Neural cell (in vitro differentiated cells): ENCODE data around the gene OSBPL7. TPM values are rescaled to one million over a fixed set of nuclear protein-coding genes. Genes with fewer than 3 reads are reported as not detected.

Source experiments
- H2AFZ ChIP-seq: fragments of 200-600, 300-800 bp; sonication (generic), shearing (Covaris generic); 2 replicates; pipeline ENCODE4 v1.6.0; 2014; ENCODE audit warnings: low read depth, mild to moderate bottlenecking, antibody characterized with exemption, low read length, moderate library complexity
- H3F3A ChIP-seq: fragments of 200-600 bp; shearing (Covaris generic); 2 replicates; pipeline ENCODE4 v1.6.1; 2016; ENCODE audit warnings: mild to moderate bottlenecking, moderate library complexity, mixed read lengths, antibody characterized with exemption, low read length; ENCODE audit not compliant: insufficient read depth, poor library complexity, severe bottlenecking
- H3K27ac ChIP-seq: fragments of 200-600, 300-800 bp; sonication (generic), shearing (Covaris generic); 2 replicates; pipeline ENCODE4 v1.5.1; 2014; ENCODE audit warnings: mild to moderate bottlenecking, low read length, moderate library complexity
- H3K27me3 ChIP-seq: fragments of 300-800, 200-600 bp; sonication (generic), shearing (Covaris generic); 2 replicates; pipeline ENCODE4 v1.6.0; 2014; ENCODE audit warnings: mild to moderate bottlenecking, low read depth, low read length, moderate library complexity; ENCODE audit not compliant: insufficient read depth
- H3K36me3 ChIP-seq: fragments of 300-800, 200-600 bp; sonication (generic), shearing (Covaris generic); 2 replicates; pipeline ENCODE4 v1.5.1; 2014; ENCODE audit warnings: mild to moderate bottlenecking, antibody characterized with exemption, low read length, moderate library complexity; ENCODE audit not compliant: insufficient read depth
- H3K4me2 ChIP-seq: fragments of 300-800, 200-600 bp; sonication (generic), shearing (Covaris generic); 2 replicates; pipeline ENCODE4 v1.6.0; 2014; ENCODE audit warnings: mild to moderate bottlenecking, low read length
- H3K4me3 ChIP-seq: fragments of 300-800, 200-600 bp; sonication (generic), shearing (Covaris generic); 2 replicates; pipeline ENCODE4 v1.5.1; 2014; ENCODE audit warnings: mild to moderate bottlenecking, low read length, moderate library complexity
- H3K79me2 ChIP-seq: fragments of 200-600 bp; shearing (Covaris generic); replicated peaks from 2 replicates; pipeline ENCODE4 v1.6.0; 2014; ENCODE audit warnings: mild to moderate bottlenecking, low read length, moderate library complexity; ENCODE audit not compliant: insufficient read depth
- H3K9ac ChIP-seq: fragments of 300-800, 200-600 bp; sonication (generic), shearing (Covaris generic); 2 replicates; pipeline ENCODE4 v1.6.1; 2016; ENCODE audit warnings: mild to moderate bottlenecking, low read length, mixed read lengths
- H3K9me2 ChIP-seq: fragments of 200-600 bp; shearing (Covaris generic); 2 replicates; pipeline ENCODE4 v1.6.1; 2016; ENCODE audit warnings: mild to moderate bottlenecking, low read length, mixed read lengths; ENCODE audit not compliant: insufficient read depth
- H3K9me3 ChIP-seq: fragments of 200-600, 300-800 bp; sonication (generic), shearing (Covaris generic); 2 replicates; pipeline ENCODE4 v1.6.1; 2016; ENCODE audit warnings: mild to moderate bottlenecking, mixed run types, low read length, moderate library complexity, mixed read lengths
- H4K20me1 ChIP-seq: fragments of 200-600 bp; shearing (Covaris generic); 2 replicates; pipeline ENCODE4 v1.6.1; 2016; ENCODE audit warnings: mild to moderate bottlenecking, mixed run types; ENCODE audit not compliant: insufficient read depth
- CTCF ChIP-seq: fragments of 450-650 bp; IDR thresholded peaks from 2 replicates; pipeline ENCODE4 v1.5.1; 2014; ENCODE audit warnings: antibody characterized with exemption, mild to moderate bottlenecking, moderate library complexity; ENCODE audit not compliant: poor library complexity, severe bottlenecking
- EP300 ChIP-seq: fragments of 450-650 bp; conservative IDR thresholded peaks from 2 replicates; pipeline ENCODE4 v1.6.1; 2014; ENCODE audit warnings: antibody characterized with exemption, mild to moderate bottlenecking, moderate library complexity; ENCODE audit not compliant: poor library complexity, severe bottlenecking
- EZH2 ChIP-seq: fragments of 200-600, 300-800 bp; shearing (Covaris generic), sonication (generic); IDR thresholded peaks from 2 replicates; pipeline ENCODE4 v1.6.1; 2014; ENCODE audit warnings: antibody characterized with exemption, low read length, borderline replicate concordance, mild to moderate bottlenecking; ENCODE audit not compliant: insufficient read depth, poor library complexity, severe bottlenecking
- MXI1 ChIP-seq: fragments of 450-650 bp; conservative IDR thresholded peaks from 2 replicates; pipeline ENCODE4 v1.6.1; 2014; ENCODE audit warnings: antibody characterized with exemption, mild to moderate bottlenecking; ENCODE audit not compliant: poor library complexity, severe bottlenecking
- POLR2AphosphoS5 ChIP-seq: IDR thresholded peaks from 2 replicates; pipeline ENCODE4 v1.6.1; 2012
- RAD21 ChIP-seq: fragments of 450-650 bp; conservative IDR thresholded peaks from 2 replicates; pipeline ENCODE4 v1.6.1; 2014; ENCODE audit warnings: antibody characterized with exemption, mild to moderate bottlenecking, moderate library complexity
- REST ChIP-seq: IDR thresholded peaks from 2 replicates; pipeline ENCODE4 v1.6.1; 2012; ENCODE audit warnings: borderline replicate concordance
- SMC3 ChIP-seq: fragments of 450-650 bp; conservative IDR thresholded peaks from 2 replicates; pipeline ENCODE4 v1.6.1; 2014; ENCODE audit warnings: antibody characterized with exemption, mild to moderate bottlenecking, moderate library complexity; ENCODE audit not compliant: poor library complexity
- TAF1 ChIP-seq: IDR thresholded peaks from 2 replicates; pipeline ENCODE4 v1.6.1; 2012; ENCODE audit warnings: low read depth
- polyA plus RNA-seq: library from polyadenylated mRNA; depleted of rRNA; stranded (reverse); fragments of >200 nt; gene quantifications from 2 replicates; pipeline ENCODE4 v1.2.3, GENCODE V29; 2014

OSBPL7 gene
- polyA plus RNA-seq, 1 donor from 2014 or later, result 10.0 TPM

DNA sequence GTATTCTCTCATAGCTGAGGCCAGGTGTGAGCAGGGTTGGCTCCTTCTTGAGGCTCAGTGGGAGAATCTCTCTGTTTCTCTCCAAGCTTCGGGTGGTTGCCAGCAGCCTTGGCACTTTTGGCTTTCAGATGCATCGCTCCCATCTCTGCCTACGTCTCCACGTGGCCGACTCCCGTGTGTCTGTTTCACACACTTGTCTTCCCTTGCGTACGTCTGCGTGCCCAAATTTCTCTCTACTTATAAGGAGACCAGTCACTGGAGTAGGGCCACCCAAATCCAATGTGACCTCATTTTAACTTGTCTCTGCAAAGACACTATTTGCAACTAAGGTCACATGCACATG is 14.7 kb downstream of the OSBPL7 start:
- H3K4me3 ChIP-seq, result no peak overlapping the region
- H3K36me3 ChIP-seq, result no peaks in the 10 kb centered on the region

More for the DNA sequence above, 14.7 kb downstream of the OSBPL7 start:
- Histone ChIP-seq H3K27me3 (no peaks in the 10 kb centered on the region), H3K9ac (no peak overlapping the region), H3K9me3 (no peaks in the 10 kb centered on the region), H3K9me2 (no peaks in the 10 kb centered on the region), H3K4me2 (no peak overlapping the region), H3K27ac (no peak overlapping the region), H3F3A (no peaks in the 10 kb centered on the region), H3K79me2 (no peaks in the 10 kb centered on the region), H4K20me1 (no peaks in the 10 kb centered on the region), H2AFZ (no peak overlapping the region)
- TF ChIP-seq REST (no peak), TAF1 (no peak), SMC3 (no peak), POLR2AphosphoS5 (no peak), EP300 (no peak), EZH2 (no peak), MXI1 (no peak), CTCF (no peak), RAD21 (no peak)
